H1 (cell line): ENCODE results near the gene CCDC80. TPM values are rescaled to one million over a fixed set of nuclear protein-coding genes. Genes with fewer than 3 reads are reported as not detected.

Experiments
- CTCF ChIA-PET: fragments of 300-600 bp; sonication (Branson Sonifier 250); formaldehyde crosslinking; loops from one replicate; lab custom pipeline; 2021; ENCODE audit not compliant: partially characterized antibody; lab: Charles Lee
- POLR2A ChIA-PET: fragments of 300-600 bp; sonication (Branson Sonifier 250); formaldehyde crosslinking; loops from one replicate; lab custom pipeline; 2021; ENCODE audit warnings: inconsistent platforms; ENCODE audit not compliant: partially characterized antibody; lab: Charles Lee
- DNase-seq, 2 experiments: peaks; one replicate each; pipeline versions ENCODE4 v3.0.0 to v3.0.0-alpha.2; 2010 to 2022; ENCODE audit warnings: low spot score in 2 of 2, low read depth in 1 of 2, mixed read lengths in 1 of 2
- FAIRE-seq: peaks from 2 replicates; lab custom pipeline; 2011; peaks lifted over from hg19 to GRCh38; lab: Jason Lieb, UNC
- H2AFZ ChIP-seq: 2 replicates; pipeline ENCODE4 v1.8.1; 2012; ENCODE audit warnings: low read length, inconsistent platforms
- H2AK5ac ChIP-seq: 2 replicates; pipeline ENCODE4 v1.6.1; 2013; ENCODE audit warnings: low read depth, low read length
- H2BK120ac ChIP-seq: replicated peaks from 2 replicates; pipeline ENCODE3; 2013; ENCODE audit warnings: low read depth, low read length, inconsistent platforms
- H2BK12ac ChIP-seq: 2 replicates; pipeline ENCODE4 v1.6.1; 2013; ENCODE audit warnings: low read depth, low read length
- H2BK15ac ChIP-seq: 2 replicates; pipeline ENCODE4 v1.6.1; 2013; ENCODE audit warnings: low read length
- H2BK20ac ChIP-seq: 2 replicates; pipeline ENCODE4 v1.6.1; 2013; ENCODE audit warnings: low read length
- H2BK5ac ChIP-seq: 2 replicates; pipeline ENCODE4 v1.6.1; 2013; ENCODE audit warnings: low read depth, low read length
- H3K14ac ChIP-seq: 2 replicates; pipeline ENCODE4 v1.6.1; 2013; ENCODE audit warnings: inconsistent platforms; ENCODE audit not compliant: insufficient read length
- H3K18ac ChIP-seq: 2 replicates; pipeline ENCODE4 v1.6.1; 2013; ENCODE audit warnings: low read length; ENCODE audit errors: extremely low read depth
- H3K23ac ChIP-seq: 2 replicates; pipeline ENCODE4 v1.6.1; 2013; ENCODE audit warnings: inconsistent platforms; ENCODE audit not compliant: insufficient read length
- H3K23me2 ChIP-seq: 2 replicates; pipeline ENCODE4 v1.6.1; 2013; ENCODE audit warnings: low read depth, low read length
- H3K27ac ChIP-seq: 2 replicates; pipeline ENCODE4 v1.6.1; 2011; ENCODE audit warnings: low read depth, low read length, inconsistent platforms
- H3K27me3 ChIP-seq, 4 experiments: replicated peaks in 1 of 4; 1 replicate in 1 of 4; 2 replicates in 3 of 4; pipeline versions ENCODE4 v1.6.1 to v1.8.1; 2011 to 2013; ENCODE audit warnings: low read length in 3 of 4, mild to moderate bottlenecking in 3 of 4, inconsistent platforms in 2 of 4, mixed read lengths in 2 of 4, moderate library complexity in 1 of 4; ENCODE audit not compliant: control insufficient read depth in 3 of 4, insufficient read depth in 3 of 4; ENCODE audit errors: extremely low read depth in 1 of 4
- H3K36me3 ChIP-seq, 4 experiments: 2 replicates each; pipeline versions ENCODE4 v1.6.1 to v1.8.1; 2011 to 2013; ENCODE audit warnings: mild to moderate bottlenecking in 4 of 4, low read length in 3 of 4, moderate library complexity in 2 of 4, control low read depth in 1 of 4, inconsistent platforms in 1 of 4; ENCODE audit not compliant: insufficient read depth in 4 of 4, control insufficient read depth in 2 of 4
- H3K4ac ChIP-seq: replicated peaks from 2 replicates; pipeline ENCODE3; 2013; ENCODE audit warnings: low read length, low read depth, mixed read lengths, inconsistent platforms; ENCODE audit not compliant: insufficient read length
- H3K4me1 ChIP-seq, 4 experiments: replicated peaks in 1 of 4; 1 replicate in 1 of 4; 2 replicates in 3 of 4; pipeline versions ENCODE4 v1.6.1 to v1.8.1; 2011 to 2013; ENCODE audit warnings: low read length in 3 of 4, inconsistent platforms in 2 of 4, mixed read lengths in 1 of 4; ENCODE audit not compliant: insufficient read depth in 4 of 4, control insufficient read depth in 3 of 4
- H3K4me2 ChIP-seq, 2 experiments: 2 replicates each; pipeline versions ENCODE4 v1.6.1 to v1.8.1; 2011 to 2013; ENCODE audit warnings: low read depth in 2 of 2, low read length in 2 of 2, control low read depth in 1 of 2, inconsistent platforms in 1 of 2, mild to moderate bottlenecking in 1 of 2; ENCODE audit not compliant: insufficient read depth in 1 of 2
- H3K4me3 ChIP-seq, 4 experiments: fragments of 200-600, 300-600 bp in 1 of 4; sonication (generic), shearing (Covaris generic), sonication (Bioruptor Twin) in 1 of 4; 2 replicates each; pipeline versions ENCODE4 v1.5.1 to v1.8.1; 2011 to 2016; ENCODE audit warnings: low read length in 4 of 4, low read depth in 3 of 4, control low read depth in 2 of 4, inconsistent platforms in 2 of 4, mild to moderate bottlenecking in 2 of 4, mixed read lengths in 1 of 4, moderate library complexity in 1 of 4; ENCODE audit not compliant: insufficient read depth in 2 of 4; ENCODE audit errors: extremely low read depth in 1 of 4
- H3K56ac ChIP-seq: replicated peaks from 2 replicates; pipeline ENCODE3; 2013; ENCODE audit warnings: low read depth, mild to moderate bottlenecking, mixed read lengths, low read length, inconsistent platforms; ENCODE audit not compliant: insufficient read length
- H3K79me1 ChIP-seq: 2 replicates; pipeline ENCODE4 v1.6.1; 2013; ENCODE audit warnings: low read depth, low read length, control low read depth
- H3K79me2 ChIP-seq, 2 experiments: 2 replicates each; pipeline versions ENCODE4 v1.6.1 to v1.8.1; 2012 to 2013; ENCODE audit warnings: low read length in 2 of 2, mild to moderate bottlenecking in 2 of 2, inconsistent platforms in 1 of 2; ENCODE audit not compliant: insufficient read depth in 2 of 2, control insufficient read depth in 1 of 2
- H3K9ac ChIP-seq, 4 experiments: replicated peaks in 1 of 4; 1 replicate in 1 of 4; 2 replicates in 3 of 4; pipeline versions ENCODE4 v1.6.1 to v1.8.1; 2011 to 2013; ENCODE audit warnings: low read depth in 3 of 4, low read length in 3 of 4, control low read depth in 2 of 4, mild to moderate bottlenecking in 2 of 4, moderate library complexity in 2 of 4, inconsistent platforms in 1 of 4; ENCODE audit errors: extremely low read depth in 1 of 4
- H3K9me3 ChIP-seq, 2 experiments: 2 replicates each; pipeline versions ENCODE4 v1.6.1 to v1.8.1; 2012 to 2013; ENCODE audit warnings: mild to moderate bottlenecking in 2 of 2, moderate library complexity in 2 of 2, control low read depth in 1 of 2, inconsistent platforms in 1 of 2, low read depth in 1 of 2, low read length in 1 of 2, mixed read lengths in 1 of 2; ENCODE audit not compliant: insufficient read depth in 2 of 2
- H4K20me1 ChIP-seq, 2 experiments: replicated peaks in 1 of 2; 2 replicates each; pipeline versions ENCODE3 to v1.8.1; 2011 to 2013; ENCODE audit warnings: inconsistent platforms in 2 of 2, low read length in 2 of 2, mild to moderate bottlenecking in 1 of 2; ENCODE audit not compliant: insufficient read depth in 2 of 2, control insufficient read depth in 1 of 2
- H4K5ac ChIP-seq: 2 replicates; pipeline ENCODE4 v1.6.1; 2013; ENCODE audit warnings: low read length, low read depth, mixed read lengths, inconsistent platforms; ENCODE audit not compliant: insufficient read length
- H4K8ac ChIP-seq: 2 replicates; pipeline ENCODE4 v1.8.0; 2013; ENCODE audit warnings: mild to moderate bottlenecking, moderate library complexity, low read length, inconsistent platforms; ENCODE audit not compliant: insufficient read depth; ENCODE audit errors: extremely low read depth
- H4K91ac ChIP-seq: replicated peaks from 2 replicates; pipeline ENCODE3; 2013; ENCODE audit warnings: low read length, mixed read lengths, inconsistent platforms; ENCODE audit not compliant: insufficient read length
- ASH2L ChIP-seq: fragments of 200-600, 300-600 bp; sonication (generic); IDR thresholded peaks from one replicate; pipeline ENCODE4 v1.7.1; 2017; ENCODE audit warnings: low read length
- ATF3 ChIP-seq: IDR thresholded peaks from 2 replicates; pipeline ENCODE4 v1.6.1; 2011; ENCODE audit warnings: low read depth, mild to moderate bottlenecking, low read length; ENCODE audit not compliant: insufficient read depth
- E2F6 ChIP-seq: IDR thresholded peaks from 2 replicates; pipeline ENCODE4 v1.6.1; 2012; ENCODE audit warnings: inconsistent platforms
- EZH2 ChIP-seq: fragments of 200-600 bp; sonication (generic); IDR thresholded peaks from 2 replicates; pipeline ENCODE4 v1.7.1; 2012; ENCODE audit warnings: low read depth, mild to moderate bottlenecking, moderate library complexity, low read length, inconsistent platforms; ENCODE audit not compliant: severe bottlenecking
- FOSL1 ChIP-seq: IDR thresholded peaks from 2 replicates; pipeline ENCODE4 v1.6.1; 2011; ENCODE audit warnings: mild to moderate bottlenecking, low read depth, low read length, moderate library complexity; ENCODE audit not compliant: insufficient read depth
- KDM5A ChIP-seq: fragments of 200-600 bp; IDR thresholded peaks from 2 replicates; pipeline ENCODE4 v1.7.1; 2012; ENCODE audit warnings: mild to moderate bottlenecking, low read length, inconsistent platforms, mixed read lengths
- NANOG ChIP-seq: IDR thresholded peaks from 2 replicates; pipeline ENCODE4 v1.6.1; 2011; ENCODE audit warnings: low read length, low read depth, mild to moderate bottlenecking, inconsistent platforms; ENCODE audit not compliant: insufficient read depth, poor library complexity, severe bottlenecking
- POLR2A ChIP-seq, 2 experiments: IDR thresholded peaks; 1 replicate in 1 of 2; 2 replicates in 1 of 2; pipeline ENCODE4 v1.6.1; 2011; ENCODE audit warnings: low read depth in 2 of 2, low read length in 2 of 2, mild to moderate bottlenecking in 2 of 2; ENCODE audit errors: control extremely low read depth in 1 of 2
- SAP30 ChIP-seq: fragments of 300-600 bp; sonication (generic); IDR thresholded peaks from 2 replicates; pipeline ENCODE4 v1.7.1; 2012; ENCODE audit warnings: low read length, moderate library complexity, mild to moderate bottlenecking, inconsistent platforms; ENCODE audit not compliant: insufficient read depth, insufficient replicate concordance
- SRF ChIP-seq: IDR thresholded peaks from 2 replicates; pipeline ENCODE4 v1.6.1; 2011; ENCODE audit warnings: mild to moderate bottlenecking, low read depth, low read length, moderate library complexity
- USF2 ChIP-seq: IDR thresholded peaks from 2 replicates; pipeline ENCODE4 v1.6.1; 2011; ENCODE audit warnings: low read length, improper control_type of control experiment
- YY1 ChIP-seq: IDR thresholded peaks from 2 replicates; pipeline ENCODE4 v1.6.1; 2011; ENCODE audit warnings: low read depth, mild to moderate bottlenecking, low read length
- WGBS, 2 experiments: shearing (Covaris generic) in 1 of 2; methylation state at CpG; one replicate each; pipeline versions ENCODE4 v1.1.6 to v1.1.7; 2013 to 2015; ENCODE audit warnings: low lambda C conversion rate in 2 of 2, mixed read lengths in 2 of 2, inconsistent platforms in 1 of 2, low coverage in 1 of 2, missing lambda C conversion rate in 1 of 2; ENCODE audit not compliant: insufficient replicate concordance in 2 of 2, insufficient coverage in 1 of 2, insufficient read length in 1 of 2; ENCODE audit errors: extremely low coverage in 1 of 2, missing lambda C conversion rate in 1 of 2; 5-methylcytosine and 5-hydroxymethylcytosine counted together
- polyA plus RNA-seq, 7 experiments: library from polyadenylated mRNA; depleted of rRNA in 3 of 7; stranded (reverse) in 5 of 7; unstranded in 2 of 7; fragments of >200 nt in 5 of 7; fragments of 200-250 nt in 2 of 7; gene quantifications; 1 replicate in 5 of 7; 2 replicates in 1 of 7; 4 replicates in 1 of 7; pipeline versions ENCODE4 v1.2.1 to v1.2.3, GENCODE V29; 2011 to 2013; ENCODE audit warnings: missing spikeins in 2 of 7, mixed read lengths in 2 of 7
- total RNA-seq: library from RNA; stranded (reverse); fragmentation: NEBNext Ultra II Directional; extraction: Animal tissue kit (Norgen Biotek cat#: 25700); gene quantifications from 2 replicates; pipeline ENCODE4 v1.2.1, GENCODE V29; 2021

Gene CCDC80
- total and polyA plus RNA-seq, 2 of the 8 experiments (the other 6 are each of a cell fraction or from before 2014, with no cell fraction given) = 1.1 to 12.9 TPM

- H4K8ac ChIP-seq = no peak overlapping the region
- H3K9ac ChIP-seq = no peak overlapping the region
- no peak overlapping the region for H3K23ac ChIP-seq
- no peak overlapping the region for H2AFZ ChIP-seq
- no peak overlapping the region for H2AK5ac ChIP-seq
- ChIA-PET CTCF (interaction anchor here (0.9 to 2.3 kb wide), 4 partner anchors 14 to 360 kb away, joined by 3 to 9 read pairs (median 4); no protein-coding TSS in a partner anchor), POLR2A (interaction anchor here (1.7 to 2.2 kb wide), 2 partner anchors 12 to 14 kb away, joined by 4 to 8 read pairs; no protein-coding TSS in a partner anchor)
- H2BK15ac ChIP-seq = no peak overlapping the region
- no peaks in the 10 kb centered on the region for H3K27me3 ChIP-seq
- no peaks in the 10 kb centered on the region for H3K23me2 ChIP-seq
- no peak overlapping the region for H3K56ac ChIP-seq
- no peaks in the 10 kb centered on the region for H3K79me2 ChIP-seq
- no peak overlapping the region for H3K27ac ChIP-seq
- no peak for FAIRE-seq
- H3K14ac ChIP-seq = no peak overlapping the region
- H4K91ac ChIP-seq = no peak overlapping the region
- H2BK120ac ChIP-seq = no peak overlapping the region
- H3K18ac ChIP-seq = no peak overlapping the region
- no peaks in the 10 kb centered on the region for H3K9me3 ChIP-seq
- H3K4me1 ChIP-seq = peaks cover 1 to 12% (median 7%) of the 10 kb centered on the region in 4 experiments
- H3K4ac ChIP-seq = no peak overlapping the region
- no peak overlapping the region for H2BK5ac ChIP-seq
- no peaks in the 10 kb centered on the region for H3K36me3 ChIP-seq
- H3K4me3 ChIP-seq = no peak overlapping the region
- no peak for DNase-seq
- H4K20me1 ChIP-seq = no peaks in the 10 kb centered on the region
- H4K5ac ChIP-seq = no peak overlapping the region
- no peak overlapping the region for H3K4me2 ChIP-seq
- no peak overlapping the region for H2BK20ac ChIP-seq
- H2BK12ac ChIP-seq = no peak overlapping the region
- H3K79me1 ChIP-seq = no peaks in the 10 kb centered on the region
- WGBS, 2 experiments = 91% methylated on average over 4 of the region's 4 CpGs; no CpG with 5 or more reads in 1 of the 2 experiments
- TF ChIP-seq EZH2 (no peak), USF2 (no peak), E2F6 (no peak), NANOG (no peak), FOSL1 (no peak), YY1 (no peak), SRF (no peak), SAP30 (no peak), POLR2A (IDR thresholded peaks at IDR 0.05; ENCODE audit: control extremely low read depth in 1 of 2, low read depth in 2 of 2, low read length in 2 of 2) (no peak), ASH2L (no peak), KDM5A (no peak), ATF3 (no peak)
Observed at GRCh38 chr3:112627419-112627818, 13.5 kb downstream of the CCDC80 start.
